ENCODE results near the gene CHCHD6.

DNA sequence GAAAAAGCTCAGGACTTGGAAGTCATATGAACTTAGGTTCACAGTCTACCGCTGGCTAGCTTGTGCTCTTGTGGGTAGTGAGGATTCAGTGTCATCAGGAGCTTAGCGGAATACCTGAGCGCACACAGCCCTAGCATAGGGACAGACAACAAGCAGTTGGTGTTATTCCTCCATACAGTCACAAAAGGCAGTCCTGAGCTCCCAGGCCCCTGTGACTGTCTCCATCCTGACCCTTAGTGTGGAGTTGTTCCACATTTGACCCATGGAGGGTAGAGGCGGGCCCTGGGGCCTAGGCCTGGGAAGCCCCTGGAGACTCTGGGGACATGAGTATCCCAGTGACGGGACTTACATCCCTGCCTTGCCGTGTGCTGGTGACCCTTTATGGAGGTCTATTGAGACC lies 147.3 kb downstream of the CHCHD6 start:
- no peak for TF ChIP-seq POLR2A (IDR thresholded peaks at IDR 0.05; ENCODE audit: low read depth, low read length)
- no peak for TF ChIP-seq POLR2AphosphoS5 (IDR thresholded peaks at IDR 0.05; ENCODE audit: low read depth, low read length)
- no peak for TF ChIP-seq TAF1 (IDR thresholded peaks at IDR 0.05; ENCODE audit: borderline replicate concordance, low read depth, low read length)

Measured in GM12892 (cell line).